GM10248 (cell line): ENCODE data around the gene CFAP20DC.

ENCODE experiments used
- CTCF ChIA-PET: fragments of 300-600 bp; sonication (Branson Sonifier 250); formaldehyde crosslinking; extraction: SDS; loops from one replicate; lab custom pipeline; 2021; ENCODE audit warnings: antibody characterized with exemption; lab: Yijun Ruan, JAX
- POLR2A ChIA-PET: fragments of 350-650 bp; sonication (Branson Sonifier 250); formaldehyde crosslinking; extraction: SDS; loops from one replicate; lab custom pipeline; 2020; ENCODE audit warnings: antibody characterized with exemption; lab: Yijun Ruan, JAX
- DNase-seq: peaks from one replicate; pipeline ENCODE4 v3.0.0; 2012; ENCODE audit errors: extremely low spot score
- CTCF ChIP-seq: IDR thresholded peaks from 2 replicates; pipeline ENCODE4 v1.5.1; 2012; ENCODE audit warnings: mild to moderate bottlenecking, low read depth; ENCODE audit errors: extremely low read depth, missing control alignments, control extremely low read depth

Gene CFAP20DC

GRCh38 chr3:58728723-58729122 lies 321.1 kb downstream of the CFAP20DC start:
- POLR2A ChIA-PET: no interaction called here
- CTCF ChIA-PET: no interaction called here
- TF ChIP-seq CTCF: no peak
- DNase-seq: no peak

GRCh38 chr3:58725326-58725853 lies 324.4 kb downstream of the CFAP20DC start:
- TF ChIP-seq CTCF: no peak
- no peak for DNase-seq
- POLR2A ChIA-PET: no interaction called here
- CTCF ChIA-PET: interaction anchor here (0.9 to 1.6 kb wide), 3 partner anchors 16 to 156 kb away, joined by 3 to 4 read pairs (median 3); no protein-coding TSS in a partner anchor

- CTCF ChIA-PET: interaction anchor here (1.6 kb wide), 1 partner anchor 155 kb away, joined by 4 read pairs; no protein-coding TSS in a partner anchor
- POLR2A ChIA-PET: no interaction called here
- no peak for TF ChIP-seq CTCF
- no peak for DNase-seq
These were observed 325.5 kb downstream of the CFAP20DC start for GRCh38 chr3:58724336-58724735.

GRCh38 chr3:58723173-58723572 lies 326.7 kb downstream of the CFAP20DC start:
- no peak for DNase-seq
- ChIA-PET POLR2A (no interaction called here), CTCF (interaction anchor here (1.3 kb wide), 1 partner anchor 9 kb away, joined by 3 read pairs; no protein-coding TSS in a partner anchor)
- no peak for TF ChIP-seq CTCF

GRCh38 chr3:58722561-58722960 lies 327.3 kb downstream of the CFAP20DC start:
- POLR2A ChIA-PET: no interaction called here
- no peak for DNase-seq
- no peak for TF ChIP-seq CTCF
- CTCF ChIA-PET: interaction anchor here (1.3 to 2.7 kb wide), 2 partner anchors 10 to 29 kb away, joined by 3 to 8 read pairs; no protein-coding TSS in a partner anchor

GRCh38 chr3:58720526-58720925 lies 329.3 kb downstream of the CFAP20DC start:
- POLR2A ChIA-PET: no interaction called here
- TF ChIP-seq CTCF: no peak
- DNase-seq: no peak
- CTCF ChIA-PET: interaction anchor here (2.7 kb wide), 1 partner anchor 27 kb away, joined by 8 read pairs; no protein-coding TSS in a partner anchor
